ENCODE data around the gene CKAP4. TPM values are rescaled to one million over a fixed set of nuclear protein-coding genes. Genes with fewer than 3 reads are reported as not detected.

Gene CKAP4
- total and polyA plus RNA-seq, 10 of the 15 experiments (the other 5 are each of a cell fraction or from before 2014, with no cell fraction given) = 0.39 to 23.6 (median 11.1) TPM

DNA sequence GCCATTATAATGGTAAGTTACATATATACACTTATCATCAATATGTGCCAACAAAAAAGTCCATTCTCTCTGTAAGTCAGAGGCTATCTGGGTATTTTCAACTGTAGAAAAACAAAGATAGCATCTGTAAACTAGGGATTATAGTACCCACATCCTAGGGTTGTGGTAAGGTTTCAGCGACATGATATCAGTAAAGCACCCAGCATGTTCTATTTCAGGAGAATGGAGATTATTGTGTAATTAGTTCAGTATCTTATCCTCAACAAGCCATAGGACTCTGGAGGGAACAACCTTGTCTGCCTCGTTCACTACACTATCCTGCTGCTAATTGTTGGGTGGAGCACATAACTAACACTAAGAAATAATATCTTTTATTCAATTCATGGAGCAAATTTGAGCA, 19.7 kb upstream of the CKAP4 start:
- BruUV-seq (replicated peaks) = no TSS peak
- Histone ChIP-seq H3K27me3 (replicated peaks in 1 of 2; ENCODE audit: control insufficient read depth in 2 of 2, insufficient read depth in 2 of 2, low read length in 1 of 2) (no peaks in the 10 kb centered on the region), H3K9ac (ENCODE audit: control insufficient read depth, insufficient read depth, low read length) (no peak overlapping the region), H3K79me2 (ENCODE audit: control insufficient read depth, insufficient read depth, low read length) (no peaks in the 10 kb centered on the region), H4K20me1 (ENCODE audit: control insufficient read depth, insufficient read depth) (no peaks in the 10 kb centered on the region), H3K9me3 (replicated peaks; ENCODE audit: control insufficient read depth, insufficient read depth, low read length) (no peaks in the 10 kb centered on the region), H3K4me2 (ENCODE audit: control insufficient read depth, insufficient read depth) (no peak overlapping the region), H3K4me1 (ENCODE audit: control insufficient read depth, insufficient read depth, low read length) (no peaks in the 10 kb centered on the region), H3K4me3 (no peak overlapping the region), H3K27ac (ENCODE audit: control insufficient read depth, insufficient read depth) (no peak overlapping the region), H2AFZ (ENCODE audit: control insufficient read depth, low read depth, low read length) (no peak overlapping the region), H3K36me3 (ENCODE audit: control insufficient read depth in 2 of 2, insufficient read depth in 2 of 2, low read length in 1 of 2) (no peaks in the 10 kb centered on the region)
- ChIA-PET SMC1A (ENCODE audit: uncharacterized antibody, unreplicated experiment) (no interaction called here), POLR2A (no interaction called here), CTCF (interaction anchor here (2.3 to 2.7 kb wide), 2 partner anchors 12 to 15 kb away, joined by 6 to 7 read pairs; no protein-coding TSS in a partner anchor), RAD21 (ENCODE audit: unreplicated experiment) (no interaction called here)
- FAIRE-seq (no peak), ATAC-seq (no peak), DNase-seq (ENCODE audit: low read depth, low spot score) (no peak)
- TF ChIP-seq RUNX3 (IDR thresholded peaks at IDR 0.05; ENCODE audit: low read length) (no peak), HDAC2 (IDR thresholded peaks at IDR 0.05) (no peak), HCFC1 (IDR thresholded peaks at IDR 0.05; ENCODE audit: low read length) (no peak), RFX5 (IDR thresholded peaks at IDR 0.05; ENCODE audit: low read depth, low read length) (no peak), JUNB (IDR thresholded peaks at IDR 0.05) (no peak)
- TF ChIP-seq, protein P1, sequence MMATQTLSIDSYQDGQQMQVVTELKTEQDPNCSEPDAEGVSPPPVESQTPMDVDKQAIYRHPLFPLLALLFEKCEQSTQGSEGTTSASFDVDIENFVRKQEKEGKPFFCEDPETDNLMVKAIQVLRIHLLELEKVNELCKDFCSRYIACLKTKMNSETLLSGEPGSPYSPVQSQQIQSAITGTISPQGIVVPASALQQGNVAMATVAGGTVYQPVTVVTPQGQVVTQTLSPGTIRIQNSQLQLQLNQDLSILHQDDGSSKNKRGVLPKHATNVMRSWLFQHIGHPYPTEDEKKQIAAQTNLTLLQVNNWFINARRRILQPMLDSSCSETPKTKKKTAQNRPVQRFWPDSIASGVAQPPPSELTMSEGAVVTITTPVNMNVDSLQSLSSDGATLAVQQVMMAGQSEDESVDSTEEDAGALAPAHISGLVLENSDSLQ (IDR thresholded peaks at IDR 0.05) = no peak
- TF ChIP-seq, protein P2, sequence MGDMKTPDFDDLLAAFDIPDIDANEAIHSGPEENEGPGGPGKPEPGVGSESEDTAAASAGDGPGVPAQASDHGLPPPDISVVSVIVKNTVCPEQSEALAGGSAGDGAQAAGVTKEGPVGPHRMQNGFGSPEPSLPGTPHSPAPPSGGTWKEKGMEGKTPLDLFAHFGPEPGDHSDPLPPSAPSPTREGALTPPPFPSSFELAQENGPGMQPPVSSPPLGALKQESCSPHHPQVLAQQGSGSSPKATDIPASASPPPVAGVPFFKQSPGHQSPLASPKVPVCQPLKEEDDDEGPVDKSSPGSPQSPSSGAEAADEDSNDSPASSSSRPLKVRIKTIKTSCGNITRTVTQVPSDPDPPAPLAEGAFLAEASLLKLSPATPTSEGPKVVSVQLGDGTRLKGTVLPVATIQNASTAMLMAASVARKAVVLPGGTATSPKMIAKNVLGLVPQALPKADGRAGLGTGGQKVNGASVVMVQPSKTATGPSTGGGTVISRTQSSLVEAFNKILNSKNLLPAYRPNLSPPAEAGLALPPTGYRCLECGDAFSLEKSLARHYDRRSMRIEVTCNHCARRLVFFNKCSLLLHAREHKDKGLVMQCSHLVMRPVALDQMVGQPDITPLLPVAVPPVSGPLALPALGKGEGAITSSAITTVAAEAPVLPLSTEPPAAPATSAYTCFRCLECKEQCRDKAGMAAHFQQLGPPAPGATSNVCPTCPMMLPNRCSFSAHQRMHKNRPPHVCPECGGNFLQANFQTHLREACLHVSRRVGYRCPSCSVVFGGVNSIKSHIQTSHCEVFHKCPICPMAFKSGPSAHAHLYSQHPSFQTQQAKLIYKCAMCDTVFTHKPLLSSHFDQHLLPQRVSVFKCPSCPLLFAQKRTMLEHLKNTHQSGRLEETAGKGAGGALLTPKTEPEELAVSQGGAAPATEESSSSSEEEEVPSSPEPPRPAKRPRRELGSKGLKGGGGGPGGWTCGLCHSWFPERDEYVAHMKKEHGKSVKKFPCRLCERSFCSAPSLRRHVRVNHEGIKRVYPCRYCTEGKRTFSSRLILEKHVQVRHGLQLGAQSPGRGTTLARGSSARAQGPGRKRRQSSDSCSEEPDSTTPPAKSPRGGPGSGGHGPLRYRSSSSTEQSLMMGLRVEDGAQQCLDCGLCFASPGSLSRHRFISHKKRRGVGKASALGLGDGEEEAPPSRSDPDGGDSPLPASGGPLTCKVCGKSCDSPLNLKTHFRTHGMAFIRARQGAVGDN (IDR thresholded peaks at IDR 0.05) = no peak
- TF ChIP-seq, protein P3, sequence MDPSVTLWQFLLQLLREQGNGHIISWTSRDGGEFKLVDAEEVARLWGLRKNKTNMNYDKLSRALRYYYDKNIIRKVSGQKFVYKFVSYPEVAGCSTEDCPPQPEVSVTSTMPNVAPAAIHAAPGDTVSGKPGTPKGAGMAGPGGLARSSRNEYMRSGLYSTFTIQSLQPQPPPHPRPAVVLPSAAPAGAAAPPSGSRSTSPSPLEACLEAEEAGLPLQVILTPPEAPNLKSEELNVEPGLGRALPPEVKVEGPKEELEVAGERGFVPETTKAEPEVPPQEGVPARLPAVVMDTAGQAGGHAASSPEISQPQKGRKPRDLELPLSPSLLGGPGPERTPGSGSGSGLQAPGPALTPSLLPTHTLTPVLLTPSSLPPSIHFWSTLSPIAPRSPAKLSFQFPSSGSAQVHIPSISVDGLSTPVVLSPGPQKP (IDR thresholded peaks at IDR 0.05; ENCODE audit: low read depth, low read length) = no peak
- in situ Hi-C loops (cut with MboI) (no loop called here), intact Hi-C loops (cut with micrococcal nuclease; ENCODE audit: unreplicated experiment) (no loop called here)
- WGBS (ENCODE audit: insufficient coverage, insufficient replicate concordance, low lambda C conversion rate, missing lambda C conversion rate) = 67% methylated on average over 2 of the region's 2 CpGs
